Activated effector memory CD4-positive, alpha-beta T cell treated with Interleukin-2 at 50 U/mL for 16 hours (primary cell): Measurements from ENCODE around the gene TRIM65.

Experiments used
- DNase-seq: peaks from one replicate; pipeline ENCODE4 v3.0.0-alpha.2; 2020

Gene TRIM65

GRCh38 chr17:75917141-75917916, 20.6 kb upstream of the TRIM65 start:
- no peak for DNase-seq

- no peak for DNase-seq
These were observed 18.5 kb upstream of the TRIM65 start for GRCh38 chr17:75915268-75915667.

GRCh38 chr17:75914643-75915267, 18.0 kb upstream of the TRIM65 start:
- no peak for DNase-seq

GRCh38 chr17:75913537-75914210, 16.9 kb upstream of the TRIM65 start:
- no peak for DNase-seq

GRCh38 chr17:75910699-75911098, 13.9 kb upstream of the TRIM65 start:
- DNase-seq, result no peak

GRCh38 chr17:75909812-75910274, 13.1 kb upstream of the TRIM65 start:
- DNase-seq, result no peak

- no peak for DNase-seq
These were observed 12.5 kb upstream of the TRIM65 start for GRCh38 chr17:75909051-75909811.

GRCh38 chr17:75908201-75908600, 11.4 kb upstream of the TRIM65 start:
- no peak for DNase-seq

- no peak for DNase-seq
These were observed 9.6 kb upstream of the TRIM65 start for GRCh38 chr17:75906143-75906884.

GRCh38 chr17:75904749-75905521, 8.2 kb upstream of the TRIM65 start, which contains the start of gene MRPL38:
TSS of gene MRPL38 (minus strand) at chr17:75904884. CDS start at chr17:75904875, 9 bp downstream.
- DNase-seq, result peak; percentile 94

GRCh38 chr17:75902406-75902805, 5.7 kb upstream of the TRIM65 start:
- no peak for DNase-seq

- no peak for DNase-seq
These were observed 5.0 kb upstream of the TRIM65 start for GRCh38 chr17:75901727-75902126.

- no peak for DNase-seq
These were observed 4.2 kb upstream of the TRIM65 start for GRCh38 chr17:75900691-75901533.

GRCh38 chr17:75899767-75900468, 3.2 kb upstream of the TRIM65 start:
- DNase-seq, result no peak

GRCh38 chr17:75899353-75899752, 2.6 kb upstream of the TRIM65 start:
- no peak for DNase-seq

- no peak for DNase-seq
These were observed 2.0 kb upstream of the TRIM65 start for GRCh38 chr17:75898791-75899190.

GRCh38 chr17:75898065-75898464, 1.3 kb upstream of the TRIM65 start:
- no peak for DNase-seq

GRCh38 chr17:75897160-75898019, 639 bp upstream of the TRIM65 start:
- DNase-seq, result no peak
